GM21381 (cell line): ENCODE measurements around the gene DAGLB.

ENCODE experiments used
- ATAC-seq: cut with Tn5 transposase; IDR thresholded peaks from one replicate; pipeline ENCODE4 v1.9.1; 2021; ENCODE audit warnings: mild to moderate bottlenecking, moderate library complexity; ENCODE audit not compliant: unreplicated experiment

The DAGLB gene, protein sequence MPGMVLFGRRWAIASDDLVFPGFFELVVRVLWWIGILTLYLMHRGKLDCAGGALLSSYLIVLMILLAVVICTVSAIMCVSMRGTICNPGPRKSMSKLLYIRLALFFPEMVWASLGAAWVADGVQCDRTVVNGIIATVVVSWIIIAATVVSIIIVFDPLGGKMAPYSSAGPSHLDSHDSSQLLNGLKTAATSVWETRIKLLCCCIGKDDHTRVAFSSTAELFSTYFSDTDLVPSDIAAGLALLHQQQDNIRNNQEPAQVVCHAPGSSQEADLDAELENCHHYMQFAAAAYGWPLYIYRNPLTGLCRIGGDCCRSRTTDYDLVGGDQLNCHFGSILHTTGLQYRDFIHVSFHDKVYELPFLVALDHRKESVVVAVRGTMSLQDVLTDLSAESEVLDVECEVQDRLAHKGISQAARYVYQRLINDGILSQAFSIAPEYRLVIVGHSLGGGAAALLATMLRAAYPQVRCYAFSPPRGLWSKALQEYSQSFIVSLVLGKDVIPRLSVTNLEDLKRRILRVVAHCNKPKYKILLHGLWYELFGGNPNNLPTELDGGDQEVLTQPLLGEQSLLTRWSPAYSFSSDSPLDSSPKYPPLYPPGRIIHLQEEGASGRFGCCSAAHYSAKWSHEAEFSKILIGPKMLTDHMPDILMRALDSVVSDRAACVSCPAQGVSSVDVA

GRCh38 chr7:6447581-6448199, at the start of gene DAGLB:
Gene DAGLB, minus strand, starts transcription at chr7:6447954. Its CDS starts 112 bp downstream, at chr7:6447842.
- peak; percentile 76 for ATAC-seq

GRCh38 chr7:6497637-6497905, 49.8 kb upstream of the DAGLB start:
- ATAC-seq = no peak

DNA sequence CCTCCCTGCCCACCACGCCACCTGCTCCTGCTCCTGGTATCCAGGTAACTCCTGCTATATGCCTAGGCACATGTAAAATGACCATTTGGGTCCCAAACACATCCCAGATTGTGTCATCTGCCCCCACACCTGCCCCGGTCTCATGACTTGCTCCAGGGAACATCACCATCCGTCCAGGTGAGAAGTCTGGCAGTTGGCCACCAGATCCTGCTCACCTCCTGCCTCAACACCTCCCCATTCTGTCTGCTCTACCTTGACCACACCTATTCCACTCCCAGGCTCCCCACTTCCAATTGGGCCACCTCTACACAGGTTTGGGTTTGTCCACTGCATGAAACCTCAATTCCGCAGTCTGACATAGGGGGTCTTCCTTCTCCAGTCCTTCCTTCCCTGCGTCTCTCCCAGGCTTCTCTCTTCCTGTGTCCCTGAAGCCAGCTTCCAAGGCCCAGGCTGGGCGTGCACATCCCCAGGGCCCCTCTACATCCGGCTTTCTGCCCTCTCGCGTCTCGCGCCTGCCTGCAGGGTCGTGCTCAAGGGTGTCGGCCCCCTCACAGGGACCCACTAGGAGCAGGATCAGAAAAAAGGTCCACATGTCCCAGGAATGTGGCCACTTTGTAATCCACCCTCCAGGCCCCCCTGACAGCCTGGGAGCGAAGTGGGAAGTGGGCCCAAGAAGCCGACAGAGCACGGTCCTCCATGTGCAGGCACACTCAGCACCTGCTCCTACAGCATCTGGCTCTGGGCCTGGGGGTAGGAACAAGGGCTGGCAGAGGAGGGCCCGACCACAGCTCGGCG, 49.3 kb upstream of the DAGLB start:
- ATAC-seq = no peak

GRCh38 chr7:6495597-6496262, 48.0 kb upstream of the DAGLB start:
- ATAC-seq = no peak

DNA sequence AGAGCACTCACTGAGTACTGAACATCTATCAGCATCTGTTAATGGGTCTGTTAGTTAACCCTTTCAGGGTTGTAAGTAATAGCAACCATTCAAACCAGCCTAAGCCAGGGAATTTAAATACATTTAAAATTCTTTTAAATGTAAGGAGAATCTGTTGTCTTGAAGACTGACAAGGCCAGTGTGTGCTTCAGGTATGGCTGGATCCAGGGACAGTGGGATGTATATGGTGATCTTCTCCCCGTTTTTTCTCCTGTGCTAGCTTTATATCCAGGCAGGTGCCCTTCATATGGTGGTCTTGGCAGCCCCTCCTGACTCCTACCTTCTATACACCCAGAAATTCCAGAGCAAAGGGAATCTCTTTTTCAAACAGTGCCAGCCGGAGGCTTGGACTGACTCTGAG, 46.6 kb upstream of the DAGLB start:
- no peak for ATAC-seq

DNA sequence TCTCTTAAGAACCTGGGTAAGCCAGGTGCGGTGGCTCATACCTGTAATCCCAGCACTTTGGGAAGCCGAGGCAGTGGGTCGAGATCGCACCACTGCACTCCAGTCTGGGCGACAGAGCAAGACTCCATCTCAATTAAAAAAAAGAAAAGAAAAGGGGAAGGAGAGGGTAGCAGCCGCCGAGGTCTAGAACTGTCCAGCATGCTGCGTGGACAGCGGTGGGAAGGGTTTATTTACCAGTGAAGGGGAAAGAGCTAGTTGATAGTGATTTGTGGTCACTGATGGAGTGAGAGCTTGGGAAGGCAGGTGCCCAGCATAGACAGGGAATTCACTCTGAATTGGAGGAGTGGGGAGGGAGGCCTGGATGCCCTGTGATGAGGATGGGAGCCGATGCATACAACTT, 43.4 kb upstream of the DAGLB start:
- no peak for ATAC-seq

GRCh38 chr7:6489612-6490011, 41.9 kb upstream of the DAGLB start:
- no peak for ATAC-seq

DNA sequence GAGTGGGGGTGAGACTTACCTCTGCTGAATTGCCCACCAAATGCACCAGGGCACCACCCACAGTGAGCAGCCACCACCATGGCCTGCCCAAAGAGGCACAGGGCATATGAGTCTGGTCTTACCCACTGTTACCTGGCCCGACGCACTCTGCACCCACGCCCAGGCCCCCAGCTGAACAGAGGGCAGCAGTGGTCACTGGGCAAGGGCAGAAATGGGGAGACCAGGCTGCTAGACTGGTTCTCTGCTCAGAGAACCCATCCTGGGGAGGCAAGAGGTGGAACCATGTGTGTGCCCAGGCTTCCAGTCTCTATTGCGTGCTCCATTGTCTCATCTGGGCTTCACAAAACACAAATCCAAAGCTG, 39.4 kb upstream of the DAGLB start:
- ATAC-seq = no peak

DNA sequence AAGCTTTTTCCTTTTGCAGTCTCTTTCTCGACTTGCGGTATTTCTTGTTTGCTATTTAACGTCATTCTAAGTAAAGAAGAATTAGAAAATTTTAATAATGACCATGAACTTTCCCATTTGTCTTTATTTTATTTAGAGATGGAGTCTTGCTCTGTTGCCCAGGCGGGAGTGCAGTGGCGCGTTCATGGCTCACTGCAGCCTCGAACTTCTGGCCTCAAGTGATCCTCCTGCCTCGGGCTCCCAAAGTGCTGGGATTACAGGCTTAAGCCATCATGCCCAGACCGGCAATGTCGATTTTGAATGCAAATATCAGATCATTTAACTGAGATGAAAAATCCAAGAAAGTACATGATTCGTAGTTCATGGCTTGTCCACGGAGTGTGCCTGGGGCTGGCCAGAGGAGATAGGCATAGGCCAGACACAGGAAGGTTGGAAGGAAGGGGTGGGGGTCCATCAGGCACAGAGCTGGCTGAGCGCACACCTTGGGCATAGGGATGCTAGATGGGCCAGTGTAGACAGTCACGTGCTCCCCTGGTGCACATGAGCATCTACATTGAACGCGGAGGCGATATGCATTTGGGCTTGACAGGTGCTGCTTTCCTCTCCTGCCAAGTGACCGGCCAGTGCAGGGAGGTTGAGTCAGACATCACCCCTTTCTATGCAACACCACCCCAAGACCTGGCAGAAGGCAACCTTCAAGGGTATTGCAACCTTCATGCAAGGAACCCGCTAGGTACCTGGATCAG, 38.9 kb upstream of the DAGLB start:
- no peak for ATAC-seq

DNA sequence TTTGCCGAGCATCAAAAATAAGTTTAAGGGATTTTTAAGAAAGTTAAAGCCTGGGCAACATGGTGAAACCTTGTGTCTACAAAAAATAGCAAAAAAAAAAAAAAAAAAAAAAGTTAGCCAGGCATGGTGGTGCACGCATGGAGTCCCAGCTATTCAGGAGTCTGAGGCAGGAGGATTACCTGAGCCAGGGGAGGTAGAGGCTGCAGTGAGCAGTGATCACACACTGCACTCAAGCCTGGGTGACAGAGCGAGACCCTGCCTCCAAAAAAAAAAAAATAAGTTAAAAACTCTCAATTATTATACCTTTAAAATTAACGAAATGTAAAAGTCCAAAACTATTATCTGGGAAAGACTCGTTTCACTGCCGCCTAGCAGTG, 35.0 kb upstream of the DAGLB start:
- ATAC-seq = no peak

DNA sequence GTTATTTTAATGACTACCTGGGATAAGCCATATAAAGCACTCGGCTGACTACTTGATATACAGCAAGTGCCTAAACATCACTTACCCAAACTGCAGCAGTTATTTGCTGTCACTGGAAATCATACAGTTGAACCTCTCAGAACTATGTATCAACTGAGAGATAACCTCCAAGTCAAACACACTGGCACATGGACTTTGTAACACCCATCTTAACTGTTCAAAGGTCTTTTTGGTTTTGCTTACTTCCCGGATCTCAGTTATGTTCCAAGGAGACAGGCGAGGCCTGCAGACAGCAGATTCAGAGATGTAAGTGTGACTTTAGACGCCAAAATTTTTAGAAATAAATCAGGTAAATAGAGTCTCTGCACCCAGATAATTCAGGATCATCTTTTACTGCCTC, 34.6 kb upstream of the DAGLB start:
- no peak for ATAC-seq

GRCh38 chr7:6481445-6481844, 33.7 kb upstream of the DAGLB start:
- no peak for ATAC-seq

- no peak for ATAC-seq
These were observed 32.5 kb upstream of the DAGLB start for GRCh38 chr7:6480323-6480660.

DNA sequence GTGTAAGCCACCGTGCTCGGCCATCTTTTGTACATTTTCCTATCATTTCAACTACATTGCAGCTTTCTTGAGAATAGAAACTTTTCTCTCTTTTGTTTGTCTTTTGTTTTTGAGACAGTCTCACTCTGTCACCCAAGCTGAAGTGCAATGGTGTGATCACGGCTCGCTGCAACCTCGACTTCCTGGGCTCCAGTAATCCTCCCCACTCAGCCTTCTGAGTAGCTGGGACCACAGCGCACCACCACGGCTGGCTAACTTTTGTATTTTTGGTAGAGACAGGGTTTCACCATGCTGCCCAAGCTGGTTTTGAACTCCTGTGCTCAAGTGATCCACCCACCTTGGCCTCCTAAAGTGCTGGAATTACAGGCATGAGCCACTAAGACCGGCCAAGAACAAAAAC, 31.3 kb upstream of the DAGLB start:
- ATAC-seq = no peak

GRCh38 chr7:6478186-6478585, 30.4 kb upstream of the DAGLB start:
- no peak for ATAC-seq

GRCh38 chr7:6477318-6477660, 29.5 kb upstream of the DAGLB start:
- no peak for ATAC-seq

- ATAC-seq = no peak
These were observed 29.0 kb upstream of the DAGLB start for GRCh38 chr7:6476596-6477317.

DNA sequence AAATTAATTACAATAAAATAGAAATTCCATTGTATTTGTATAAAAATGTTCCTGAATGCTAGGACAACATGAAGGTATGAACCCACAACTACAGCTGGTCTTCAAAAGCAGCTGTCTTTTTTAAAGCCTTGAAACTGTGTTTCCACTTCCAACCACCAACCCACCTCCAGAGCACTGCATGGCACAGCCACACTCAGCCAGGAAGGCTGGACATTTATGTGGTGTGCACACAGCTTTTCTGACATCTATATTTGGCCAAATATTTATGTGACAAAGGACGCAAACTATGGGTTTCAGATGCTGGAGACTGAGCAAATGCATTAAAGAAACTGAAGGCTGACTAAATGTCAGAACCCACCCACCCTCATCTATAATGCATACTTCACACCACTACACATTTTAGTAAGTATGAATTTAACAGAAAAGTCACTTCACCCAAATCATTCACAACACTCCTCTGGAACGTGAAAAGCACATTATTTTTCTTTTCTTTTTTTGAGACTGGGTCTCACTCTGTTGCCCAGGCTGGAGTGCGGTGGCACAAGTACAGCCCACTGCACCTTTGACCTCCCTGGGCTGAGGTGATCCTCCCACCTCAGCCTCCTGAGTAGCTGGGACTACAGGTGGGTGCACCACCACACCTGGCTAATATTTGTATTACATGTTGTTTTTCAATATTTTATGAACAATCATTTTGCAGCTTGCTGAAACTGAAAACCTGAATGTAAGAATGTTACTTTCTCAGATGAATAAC, 27.9 kb upstream of the DAGLB start:
- no peak for ATAC-seq

- ATAC-seq = no peak
These were observed 18.1 kb upstream of the DAGLB start for GRCh38 chr7:6465862-6466261.
